Ishikawa (cell line): ENCODE results near the gene PRKAB1.

Experiments used
- CREB1 ChIP-seq: IDR thresholded peaks from 2 replicates; pipeline ENCODE4 v1.6.1; 2012; ENCODE audit warnings: low read depth
- RAD21 ChIP-seq: IDR thresholded peaks from 2 replicates; pipeline ENCODE4 v1.6.1; 2012; ENCODE audit warnings: low read depth
- TF ChIP-seq, protein P1 (sequence below): IDR thresholded peaks from 2 replicates; pipeline ENCODE4 v1.6.1; 2012; ENCODE audit warnings: low read depth, mild to moderate bottlenecking
- TF ChIP-seq, protein P2 (sequence below): IDR thresholded peaks from 2 replicates; pipeline ENCODE4 v1.6.1; 2012

DNA sequence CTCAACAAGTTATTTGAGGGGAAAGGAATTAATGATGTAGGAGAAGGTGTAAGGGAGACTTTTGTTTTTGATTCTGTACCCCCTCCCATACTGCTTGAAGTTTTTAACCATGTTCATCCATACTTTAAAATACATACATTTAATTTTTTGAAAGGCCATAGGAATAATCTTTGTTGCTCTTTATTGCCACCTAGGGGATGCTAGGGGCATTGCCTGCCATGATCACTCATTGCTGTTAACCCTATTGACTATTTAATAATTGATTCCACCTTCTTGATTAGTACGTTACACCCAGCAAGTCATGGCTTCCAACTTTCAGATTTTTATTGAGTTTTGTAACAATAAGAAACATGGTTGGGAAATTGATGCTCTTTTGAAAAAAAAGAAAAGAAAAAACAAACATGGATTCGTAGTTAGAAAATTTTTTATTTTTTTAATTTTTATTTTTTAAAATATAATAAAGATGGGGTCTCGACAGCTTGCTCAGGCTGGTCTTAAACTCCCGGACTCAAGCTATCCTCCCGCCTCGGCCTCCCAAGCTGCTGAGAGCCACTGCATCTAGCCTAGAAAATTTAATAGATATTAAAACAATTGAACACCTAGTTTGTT is 8.5 kb upstream of the PRKAB1 start:
- TF ChIP-seq, protein P1, sequence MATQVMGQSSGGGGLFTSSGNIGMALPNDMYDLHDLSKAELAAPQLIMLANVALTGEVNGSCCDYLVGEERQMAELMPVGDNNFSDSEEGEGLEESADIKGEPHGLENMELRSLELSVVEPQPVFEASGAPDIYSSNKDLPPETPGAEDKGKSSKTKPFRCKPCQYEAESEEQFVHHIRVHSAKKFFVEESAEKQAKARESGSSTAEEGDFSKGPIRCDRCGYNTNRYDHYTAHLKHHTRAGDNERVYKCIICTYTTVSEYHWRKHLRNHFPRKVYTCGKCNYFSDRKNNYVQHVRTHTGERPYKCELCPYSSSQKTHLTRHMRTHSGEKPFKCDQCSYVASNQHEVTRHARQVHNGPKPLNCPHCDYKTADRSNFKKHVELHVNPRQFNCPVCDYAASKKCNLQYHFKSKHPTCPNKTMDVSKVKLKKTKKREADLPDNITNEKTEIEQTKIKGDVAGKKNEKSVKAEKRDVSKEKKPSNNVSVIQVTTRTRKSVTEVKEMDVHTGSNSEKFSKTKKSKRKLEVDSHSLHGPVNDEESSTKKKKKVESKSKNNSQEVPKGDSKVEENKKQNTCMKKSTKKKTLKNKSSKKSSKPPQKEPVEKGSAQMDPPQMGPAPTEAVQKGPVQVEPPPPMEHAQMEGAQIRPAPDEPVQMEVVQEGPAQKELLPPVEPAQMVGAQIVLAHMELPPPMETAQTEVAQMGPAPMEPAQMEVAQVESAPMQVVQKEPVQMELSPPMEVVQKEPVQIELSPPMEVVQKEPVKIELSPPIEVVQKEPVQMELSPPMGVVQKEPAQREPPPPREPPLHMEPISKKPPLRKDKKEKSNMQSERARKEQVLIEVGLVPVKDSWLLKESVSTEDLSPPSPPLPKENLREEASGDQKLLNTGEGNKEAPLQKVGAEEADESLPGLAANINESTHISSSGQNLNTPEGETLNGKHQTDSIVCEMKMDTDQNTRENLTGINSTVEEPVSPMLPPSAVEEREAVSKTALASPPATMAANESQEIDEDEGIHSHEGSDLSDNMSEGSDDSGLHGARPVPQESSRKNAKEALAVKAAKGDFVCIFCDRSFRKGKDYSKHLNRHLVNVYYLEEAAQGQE, result no peak
- TF ChIP-seq RAD21 (peak; percentile 40; the same call in 1 of the 2 replicates), CREB1 (no peak)
- TF ChIP-seq, protein P2, sequence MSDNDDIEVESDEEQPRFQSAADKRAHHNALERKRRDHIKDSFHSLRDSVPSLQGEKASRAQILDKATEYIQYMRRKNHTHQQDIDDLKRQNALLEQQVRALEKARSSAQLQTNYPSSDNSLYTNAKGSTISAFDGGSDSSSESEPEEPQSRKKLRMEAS, result no peak
